CD4-positive, alpha-beta T cell treated with Interleukin-15 for 4 hours (primary cell): ENCODE data around the gene MESD.
A peak's percentile ranks its signal among the peaks of the same experiment; 100 is the strongest.

Experiments
- DNase-seq: peaks from one replicate; pipeline ENCODE4 v3.0.0-alpha.2; 2020; ENCODE audit warnings: low spot score

MESD gene

GRCh38 chr15:80989518-80990478 is at the start of gene MESD:
MESD (minus strand) TSS chr15:80989819; CDS start chr15:80989791, 28 bp downstream.
- peak; percentile 96 for DNase-seq

- no peak for DNase-seq
These were observed 49.5 kb upstream of the MESD start for GRCh38 chr15:81038975-81039607.

GRCh38 chr15:81037952-81038743 is 48.5 kb upstream of the MESD start:
- DNase-seq: no peak

GRCh38 chr15:81033508-81033907 is 43.9 kb upstream of the MESD start:
- DNase-seq: no peak

- no peak for DNase-seq
These were observed 43.2 kb upstream of the MESD start for GRCh38 chr15:81032818-81033217.

GRCh38 chr15:81032355-81032754 is 42.7 kb upstream of the MESD start:
- DNase-seq: no peak

- DNase-seq: no peak
These were observed 41.6 kb upstream of the MESD start for GRCh38 chr15:81031203-81031602.

GRCh38 chr15:81030301-81030750 is 40.7 kb upstream of the MESD start:
- DNase-seq: no peak

- no peak for DNase-seq
These were observed 40.0 kb upstream of the MESD start for GRCh38 chr15:81029414-81030300.

- DNase-seq: no peak
These were observed 37.4 kb upstream of the MESD start for GRCh38 chr15:81026836-81027599.

GRCh38 chr15:81025721-81026370 is 36.2 kb upstream of the MESD start:
- DNase-seq: no peak

GRCh38 chr15:81024936-81025335 is 35.3 kb upstream of the MESD start:
- DNase-seq: no peak

- DNase-seq: no peak
These were observed 34.8 kb upstream of the MESD start for GRCh38 chr15:81024265-81024872.

GRCh38 chr15:81023483-81024264 is 34.1 kb upstream of the MESD start:
- DNase-seq: peak; percentile 11

- DNase-seq: no peak
These were observed 31.7 kb upstream of the MESD start for GRCh38 chr15:81021321-81021720.

GRCh38 chr15:81018197-81018596 is 28.6 kb upstream of the MESD start:
- DNase-seq: no peak

GRCh38 chr15:81016489-81017068 is 27.0 kb upstream of the MESD start:
- no peak for DNase-seq
